Adrenal gland (tissue), 5 donors: ENCODE data around the gene OR52K1.

Experiments used
- POLR2A ChIP-seq, 2 donors: fragments of 450-650 bp; IDR thresholded peaks; one replicate each; pipeline ENCODE4 v1.6.1; 2017; ENCODE audit warnings: antibody characterized with exemption in 2 of 2, mild to moderate bottlenecking in 2 of 2, moderate library complexity in 1 of 2
- TF ChIP-seq, protein P1 (sequence below), 6 experiments: fragments of 450-650 bp in 4 of 6; fragments of 200-600 bp in 2 of 6; sonication (generic) in 1 of 6; IDR thresholded peaks; 1 replicate in 5 of 6; 2 replicates in 1 of 6; pipeline versions ENCODE4 v1.5.1 to v1.8.0; 2016 to 2021; ENCODE audit warnings: antibody characterized with exemption in 6 of 6, mild to moderate bottlenecking in 2 of 6, moderate library complexity in 1 of 6
- donor health status: DM: no; HTN: no; CAD: no.

DNA sequence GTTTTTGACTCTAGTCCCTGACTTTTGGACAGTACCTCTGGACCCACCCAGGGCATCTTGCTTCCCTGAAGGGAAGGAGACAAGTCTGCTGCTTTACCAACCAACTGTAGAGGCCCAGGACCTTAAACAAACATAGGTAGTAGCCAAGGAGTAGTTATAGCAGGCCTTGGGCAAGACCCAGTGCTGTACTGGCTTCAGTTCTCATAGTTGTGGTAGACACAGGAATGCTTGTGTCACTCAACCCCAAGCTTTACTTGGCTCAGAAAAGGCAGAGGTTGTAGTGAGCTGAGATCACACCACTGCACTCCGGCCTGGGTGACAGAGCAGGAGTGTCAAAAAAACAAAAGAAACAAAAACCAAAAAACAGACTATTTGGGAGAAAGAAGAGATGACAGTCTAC lies 41.2 kb downstream of the OR52K1 start:
- TF ChIP-seq, protein P1, sequence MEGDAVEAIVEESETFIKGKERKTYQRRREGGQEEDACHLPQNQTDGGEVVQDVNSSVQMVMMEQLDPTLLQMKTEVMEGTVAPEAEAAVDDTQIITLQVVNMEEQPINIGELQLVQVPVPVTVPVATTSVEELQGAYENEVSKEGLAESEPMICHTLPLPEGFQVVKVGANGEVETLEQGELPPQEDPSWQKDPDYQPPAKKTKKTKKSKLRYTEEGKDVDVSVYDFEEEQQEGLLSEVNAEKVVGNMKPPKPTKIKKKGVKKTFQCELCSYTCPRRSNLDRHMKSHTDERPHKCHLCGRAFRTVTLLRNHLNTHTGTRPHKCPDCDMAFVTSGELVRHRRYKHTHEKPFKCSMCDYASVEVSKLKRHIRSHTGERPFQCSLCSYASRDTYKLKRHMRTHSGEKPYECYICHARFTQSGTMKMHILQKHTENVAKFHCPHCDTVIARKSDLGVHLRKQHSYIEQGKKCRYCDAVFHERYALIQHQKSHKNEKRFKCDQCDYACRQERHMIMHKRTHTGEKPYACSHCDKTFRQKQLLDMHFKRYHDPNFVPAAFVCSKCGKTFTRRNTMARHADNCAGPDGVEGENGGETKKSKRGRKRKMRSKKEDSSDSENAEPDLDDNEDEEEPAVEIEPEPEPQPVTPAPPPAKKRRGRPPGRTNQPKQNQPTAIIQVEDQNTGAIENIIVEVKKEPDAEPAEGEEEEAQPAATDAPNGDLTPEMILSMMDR (IDR thresholded peaks at IDR 0.05) = no peak
- no peak for TF ChIP-seq POLR2A (IDR thresholded peaks at IDR 0.05)
